ENCODE results near the gene CNTN1. TPM values are rescaled to one million over a fixed set of nuclear protein-coding genes. Genes with fewer than 3 reads are reported as not detected.

Gene CNTN1
- total and polyA plus RNA-seq, 2 of the 8 experiments (the other 6 are each of a cell fraction or from before 2014, with no cell fraction given): 7.2 to 21.8 TPM

- DNase-seq (ENCODE audit: low read depth in 1 of 2, low spot score in 2 of 2) (no peak), FAIRE-seq (no peak)
- no peak overlapping the region for H2BK15ac ChIP-seq (ENCODE audit: low read length)
- 82% methylated on average over 1 of the region's 1 CpG; no CpG with 5 or more reads in 1 of the 2 experiments for WGBS, 2 experiments (ENCODE audit: extremely low coverage in 1 of 2, insufficient coverage in 1 of 2, insufficient read length in 1 of 2, insufficient replicate concordance in 2 of 2, low coverage in 1 of 2, low lambda C conversion rate in 2 of 2, missing lambda C conversion rate in 1 of 2)
- H3K27ac ChIP-seq (ENCODE audit: low read depth, low read length): no peak overlapping the region
- H2BK5ac ChIP-seq (ENCODE audit: low read depth, low read length): no peak overlapping the region
- H4K20me1 ChIP-seq (replicated peaks in 1 of 2; ENCODE audit: control insufficient read depth in 1 of 2, insufficient read depth in 2 of 2, low read length in 2 of 2): no peaks in the 10 kb centered on the region
- H3K18ac ChIP-seq (ENCODE audit: extremely low read depth, low read length): no peak overlapping the region
- no peak overlapping the region for H3K56ac ChIP-seq (replicated peaks; ENCODE audit: insufficient read length, low read depth, low read length)
- no peaks in the 10 kb centered on the region for H3K4me1 ChIP-seq (replicated peaks in 1 of 4; ENCODE audit: control insufficient read depth in 3 of 4, insufficient read depth in 4 of 4, low read length in 3 of 4)
- POLR2A ChIA-PET (ENCODE audit: partially characterized antibody): no interaction called here
- H4K8ac ChIP-seq (ENCODE audit: extremely low read depth, insufficient read depth, low read length): no peak overlapping the region
- no peaks in the 10 kb centered on the region for H3K23me2 ChIP-seq (ENCODE audit: low read depth, low read length)
- no peak overlapping the region for H3K4me3 ChIP-seq (ENCODE audit: extremely low read depth in 1 of 4, insufficient read depth in 2 of 4, low read depth in 3 of 4, low read length in 4 of 4)
- H3K23ac ChIP-seq (ENCODE audit: insufficient read length): no peak overlapping the region
- no peak overlapping the region for H2BK120ac ChIP-seq (replicated peaks; ENCODE audit: low read depth, low read length)
- H3K4ac ChIP-seq (replicated peaks; ENCODE audit: insufficient read length, low read depth, low read length): no peak overlapping the region
- H3K79me1 ChIP-seq (ENCODE audit: low read depth, low read length): no peaks in the 10 kb centered on the region
- peaks cover 67 to 71% of the 10 kb centered on the region in 2 experiments for H3K9me3 ChIP-seq (ENCODE audit: insufficient read depth in 2 of 2, low read depth in 1 of 2, low read length in 1 of 2)
- peaks cover 0 to 3% (median 0%) of the 10 kb centered on the region in 4 experiments; a peak in 2 of 8 replicates for H3K36me3 ChIP-seq (ENCODE audit: control insufficient read depth in 2 of 4, insufficient read depth in 4 of 4, low read length in 3 of 4)
- no peak overlapping the region for H3K9ac ChIP-seq (replicated peaks in 1 of 4; ENCODE audit: extremely low read depth in 1 of 4, low read depth in 3 of 4, low read length in 3 of 4)
- no peak overlapping the region for H2AFZ ChIP-seq (ENCODE audit: low read length)
- H2AK5ac ChIP-seq (ENCODE audit: low read depth, low read length): no peak overlapping the region
- TF ChIP-seq CBX5 (IDR thresholded peaks at IDR 0.05; ENCODE audit: low read depth, low read length) (0 out of 2 replicates have a peak, but pooled peaks have one; percentile 34), TBP (IDR thresholded peaks at IDR 0.05; ENCODE audit: low read depth, low read length) (no peak), RXRA (IDR thresholded peaks at IDR 0.05; ENCODE audit: insufficient read depth, low read depth, low read length) (no peak), NANOG (IDR thresholded peaks at IDR 0.05; ENCODE audit: insufficient read depth, low read depth, low read length, poor library complexity, severe bottlenecking) (no peak), GABPA (IDR thresholded peaks at IDR 0.05; ENCODE audit: borderline replicate concordance, insufficient read depth, low read length) (no peak)
- H3K4me2 ChIP-seq (ENCODE audit: insufficient read depth in 1 of 2, low read depth in 2 of 2, low read length in 2 of 2): no peak overlapping the region
- H2BK12ac ChIP-seq (ENCODE audit: low read depth, low read length): no peak overlapping the region
- no peaks in the 10 kb centered on the region for H3K79me2 ChIP-seq (ENCODE audit: control insufficient read depth in 1 of 2, insufficient read depth in 2 of 2, low read length in 2 of 2)
- no peak overlapping the region for H3K14ac ChIP-seq (ENCODE audit: insufficient read length)
- peaks cover 0 to 1% (median 0%) of the 10 kb centered on the region in 4 experiments; a peak in 1 of 7 replicates for H3K27me3 ChIP-seq (replicated peaks in 1 of 4; ENCODE audit: control insufficient read depth in 3 of 4, extremely low read depth in 1 of 4, insufficient read depth in 3 of 4, low read length in 3 of 4)
- no peak overlapping the region for H4K91ac ChIP-seq (replicated peaks; ENCODE audit: insufficient read length, low read length)
- CTCF ChIA-PET (ENCODE audit: partially characterized antibody): no interaction called here
- no peak overlapping the region for H2BK20ac ChIP-seq (ENCODE audit: low read length)
- no peak overlapping the region for H4K5ac ChIP-seq (ENCODE audit: insufficient read length, low read depth, low read length)
These were observed 316.2 kb downstream of the CNTN1 start for GRCh38 chr12:41008472-41008871.

Measured in H1 (cell line).